Keratinocyte (primary cell): ENCODE measurements around the gene RASGRP3. TPM values are rescaled to one million over a fixed set of nuclear protein-coding genes. Genes with fewer than 3 reads are reported as not detected.

Experiments
- DNase-seq: peaks from one replicate; pipeline ENCODE4 v3.0.0-alpha.2; 2011; ENCODE audit warnings: low read depth, missing footprints, low spot score
- FAIRE-seq: peaks from 2 replicates; lab custom pipeline; 2011; peaks lifted over from hg19 to GRCh38; lab: Jason Lieb, UNC
- H2AFZ ChIP-seq: 2 replicates; pipeline ENCODE4 v1.6.0; 2012; ENCODE audit warnings: low read length, control low read depth, inconsistent platforms; ENCODE audit not compliant: control insufficient read depth
- H3K27ac ChIP-seq: 2 replicates; pipeline ENCODE4 v1.5.1; 2011; ENCODE audit warnings: low read length; ENCODE audit not compliant: control insufficient read depth, insufficient read depth
- H3K27me3 ChIP-seq: 3 replicates; pipeline ENCODE4 v1.6.0; 2011; ENCODE audit warnings: low read length; ENCODE audit not compliant: control insufficient read depth, insufficient read depth; ENCODE audit errors: extremely low read depth
- H3K36me3 ChIP-seq, 2 experiments: 2 replicates in 1 of 2; 3 replicates in 1 of 2; pipeline ENCODE4 v1.5.1; 2011; ENCODE audit warnings: low read length in 2 of 2, mild to moderate bottlenecking in 1 of 2; ENCODE audit not compliant: control insufficient read depth in 2 of 2, insufficient read depth in 2 of 2; ENCODE audit errors: extremely low read depth in 1 of 2
- H3K4me1 ChIP-seq: 3 replicates; pipeline ENCODE4 v1.5.1; 2011; ENCODE audit warnings: low read length; ENCODE audit not compliant: control insufficient read depth, insufficient read depth; ENCODE audit errors: extremely low read depth
- H3K4me2 ChIP-seq: 3 replicates; pipeline ENCODE4 v1.6.0; 2011; ENCODE audit warnings: low read depth, low read length; ENCODE audit not compliant: control insufficient read depth, insufficient read depth; ENCODE audit errors: extremely low read depth
- H3K4me3 ChIP-seq, 3 experiments: fragments of 200-600 bp in 1 of 3; sonication (generic) in 1 of 3; 2 replicates in 2 of 3; 3 replicates in 1 of 3; pipeline ENCODE4 v1.5.1; 2011 to 2016; ENCODE audit warnings: low read length in 3 of 3, mild to moderate bottlenecking in 3 of 3, control low read depth in 2 of 3, inconsistent platforms in 1 of 3, low read depth in 1 of 3, mixed read lengths in 1 of 3, mixed run types in 1 of 3, moderate library complexity in 1 of 3; ENCODE audit not compliant: control insufficient read depth in 2 of 3, insufficient read depth in 2 of 3; ENCODE audit errors: extremely low read depth in 1 of 3
- H3K79me2 ChIP-seq: 2 replicates; pipeline ENCODE4 v1.6.0; 2012; ENCODE audit warnings: low read length; ENCODE audit not compliant: control insufficient read depth, insufficient read depth
- H3K9ac ChIP-seq: 3 replicates; pipeline ENCODE4 v1.6.0; 2011; ENCODE audit warnings: low read length; ENCODE audit not compliant: control insufficient read depth, insufficient read depth; ENCODE audit errors: extremely low read depth
- H3K9me1 ChIP-seq: 3 replicates; pipeline ENCODE4 v1.6.0; 2011; ENCODE audit warnings: low read length; ENCODE audit not compliant: control insufficient read depth, insufficient read depth; ENCODE audit errors: extremely low read depth
- H3K9me3 ChIP-seq: 2 replicates; pipeline ENCODE4 v1.5.1; 2012; ENCODE audit warnings: low read depth, low read length; ENCODE audit not compliant: control insufficient read depth
- H4K20me1 ChIP-seq: 3 replicates; pipeline ENCODE4 v1.6.0; 2011; ENCODE audit warnings: low read length; ENCODE audit not compliant: control insufficient read depth, insufficient read depth; ENCODE audit errors: extremely low read depth
- CTCF ChIP-seq, 3 experiments: IDR thresholded peaks in 1 of 3; conservative IDR thresholded peaks in 1 of 3; optimal IDR thresholded peaks in 1 of 3; 2 replicates in 2 of 3; 3 replicates in 1 of 3; pipeline versions ENCODE3 to v1.5.1; 2011; ENCODE audit warnings: low read length in 3 of 3, mild to moderate bottlenecking in 3 of 3, moderate library complexity in 2 of 3, control low read depth in 1 of 3, inconsistent platforms in 1 of 3; ENCODE audit not compliant: insufficient read depth in 2 of 3; ENCODE audit errors: extremely low read depth in 1 of 3
- EZH2 ChIP-seq: IDR thresholded peaks from one replicate; pipeline ENCODE4 v1.6.1; 2012; ENCODE audit warnings: inconsistent platforms, mild to moderate bottlenecking, low read length, moderate library complexity
- dilution Hi-C: fragments of 300-500 bp; cut with MboI; formaldehyde crosslinking; loops from one replicate; pipeline ENCODE4 v1.7.0; 2020; ENCODE audit warnings: low sequenced_read_pairs; ENCODE audit not compliant: extremely low pct_ligation_motif_present
- polyA plus RNA-seq, 5 experiments: library from polyadenylated mRNA; depleted of rRNA in 3 of 5; stranded (reverse) in 3 of 5; stranded (forward) in 1 of 5; unstranded in 1 of 5; fragments of >200 nt; gene quantifications; 1 replicate in 1 of 5; 2 replicates in 3 of 5; 3 replicates in 1 of 5; pipeline versions ENCODE4 v1.2.1 to v1.2.3, GENCODE V29; 2011 to 2012; ENCODE audit warnings: missing spikeins in 2 of 5, low read depth in 1 of 5, low replicate concordance in 1 of 5

The RASGRP3 gene
- polyA plus RNA-seq, 1 donor (not counting 4 experiments of a cell fraction or from before 2014, with no cell fraction given): 0.56 TPM

- DNase-seq: no peak
- dilution Hi-C loops: no loop called here
- no peak overlapping the region for H3K4me3 ChIP-seq
Measured at GRCh38 chr2:33561872-33562271, 85.4 kb downstream of the RASGRP3 start.

GRCh38 chr2:33570681-33571080 lies 94.2 kb downstream of the RASGRP3 start:
- no peaks in the 10 kb centered on the region for H3K9me3 ChIP-seq
- no peak for FAIRE-seq
- no peak overlapping the region for H3K9ac ChIP-seq
- no peak overlapping the region for H2AFZ ChIP-seq
- no peaks in the 10 kb centered on the region for H3K36me3 ChIP-seq
- H3K4me3 ChIP-seq: no peak overlapping the region
- H4K20me1 ChIP-seq: no peaks in the 10 kb centered on the region
- DNase-seq: no peak
- no peak overlapping the region for H3K27ac ChIP-seq
- dilution Hi-C loops: no loop called here
- no peaks in the 10 kb centered on the region for H3K27me3 ChIP-seq
- no peaks in the 10 kb centered on the region for H3K4me1 ChIP-seq
- H3K9me1 ChIP-seq: no peaks in the 10 kb centered on the region
- H3K4me2 ChIP-seq: no peak overlapping the region
- no peak for TF ChIP-seq CTCF (optimal IDR thresholded peaks at IDR 0.05 in 1 of 3, IDR thresholded peaks at IDR 0.05 in 1 of 3, conservative IDR thresholded peaks at IDR 0.05 in 1 of 3; ENCODE audit: extremely low read depth in 1 of 3, insufficient read depth in 2 of 3, low read length in 3 of 3)
- TF ChIP-seq EZH2: no peak
- no peaks in the 10 kb centered on the region for H3K79me2 ChIP-seq

More at GRCh38 chr2:33561872-33562271, 85.4 kb downstream of the RASGRP3 start:
- H3K9ac ChIP-seq: no peak overlapping the region
- no peaks in the 10 kb centered on the region for H3K9me1 ChIP-seq
- no peaks in the 10 kb centered on the region for H3K9me3 ChIP-seq
- TF ChIP-seq CTCF (optimal IDR thresholded peaks at IDR 0.05 in 1 of 3, IDR thresholded peaks at IDR 0.05 in 1 of 3, conservative IDR thresholded peaks at IDR 0.05 in 1 of 3; ENCODE audit: extremely low read depth in 1 of 3, insufficient read depth in 2 of 3, low read length in 3 of 3) (no peak), EZH2 (no peak)
- no peaks in the 10 kb centered on the region for H3K4me1 ChIP-seq
- H3K4me2 ChIP-seq: no peak overlapping the region
- H3K27me3 ChIP-seq: no peaks in the 10 kb centered on the region
- H3K79me2 ChIP-seq: no peaks in the 10 kb centered on the region
- H2AFZ ChIP-seq: no peak overlapping the region
- no peaks in the 10 kb centered on the region for H3K36me3 ChIP-seq
- H4K20me1 ChIP-seq: no peaks in the 10 kb centered on the region
- no peak for FAIRE-seq
- no peak overlapping the region for H3K27ac ChIP-seq
